Spleen (tissue), 7 donors: Measurements from ENCODE around the gene FBXL12.

Source experiments
- CTCF ChIP-seq, 11 experiments: fragments of 200-600 bp in 7 of 11; fragments of 450-650 bp in 4 of 11; sonication (generic) in 4 of 11; IDR thresholded peaks in 8 of 11; conservative IDR thresholded peaks in 3 of 11; 1 replicate in 7 of 11; 2 replicates in 4 of 11; pipeline versions ENCODE4 v1.4.0 to v1.8.0; 2016 to 2021; ENCODE audit warnings: antibody characterized with exemption in 11 of 11, inconsistent platforms in 4 of 11, mild to moderate bottlenecking in 1 of 11
- POLR2A ChIP-seq, 3 donors: fragments of 450-650 bp; IDR thresholded peaks; one replicate each; pipeline ENCODE4 v1.5.1; 2017; ENCODE audit warnings: antibody characterized with exemption in 3 of 3, mild to moderate bottlenecking in 1 of 3
- POLR2AphosphoS5 ChIP-seq, 3 donors: sonication (generic); formaldehyde crosslinking; IDR thresholded peaks; one replicate each; pipeline ENCODE4 v1.5.1; 2017; ENCODE audit warnings: antibody characterized with exemption in 3 of 3
- donor health status: DM: no; HTN: no; CAD: no; lungs with moderate emphysema.
- donor health status: DM: no; HTN: no; CAD: no.
- donor health status: DM: no; HTN: no; CAD: no.

GRCh38 chr19:9797871-9798270 is 21.0 kb downstream of the FBXL12 start:
- no peak for TF ChIP-seq CTCF (IDR thresholded peaks at IDR 0.05 in 8 of 11, conservative IDR thresholded peaks at IDR 0.05 in 3 of 11)
- TF ChIP-seq POLR2A (IDR thresholded peaks at IDR 0.05): no peak
- TF ChIP-seq POLR2AphosphoS5 (IDR thresholded peaks at IDR 0.05): no peak
